Uterus (tissue), 4 donors: ENCODE data around the gene OR6Q1. TPM values are rescaled to one million over a fixed set of nuclear protein-coding genes. Genes with fewer than 3 reads are reported as not detected.

Experiments
- DNase-seq, 2 donors: peaks; one replicate each; pipeline ENCODE4 v3.0.0-alpha.2; 2019 to 2020
- H3K27ac ChIP-seq, 2 donors: fragments of 200-600 bp; sonication (generic); 1 replicate in 1 of 2; 2 replicates in 1 of 2; pipeline ENCODE4 v1.5.1; 2016 to 2018
- H3K27me3 ChIP-seq, 2 donors: fragments of 200-600 bp; sonication (generic); one replicate each; pipeline ENCODE4 v1.5.1; 2018 to 2019; ENCODE audit warnings: control low read depth in 1 of 2
- H3K36me3 ChIP-seq, 2 donors: fragments of 200-600 bp; sonication (generic); one replicate each; pipeline ENCODE4 v1.5.1; 2019; ENCODE audit warnings: control low read depth in 1 of 2
- H3K4me1 ChIP-seq, 2 donors: fragments of 200-600 bp; sonication (generic); one replicate each; pipeline ENCODE4 v1.5.1; 2018 to 2019; ENCODE audit warnings: control low read depth in 1 of 2
- H3K4me3 ChIP-seq, 2 donors: fragments of 200-600 bp; sonication (generic); 1 replicate in 1 of 2; 2 replicates in 1 of 2; pipeline ENCODE4 v1.5.1; 2018 to 2019; ENCODE audit warnings: mild to moderate bottlenecking in 1 of 2
- H3K9me3 ChIP-seq, 2 donors: fragments of 200-600 bp; sonication (generic); one replicate each; pipeline ENCODE4 v1.5.1; 2019; ENCODE audit warnings: control low read depth in 1 of 2
- POLR2A ChIP-seq, 2 donors: fragments of 450-650 bp; IDR thresholded peaks; one replicate each; pipeline ENCODE4 v1.6.1; 2016; ENCODE audit warnings: antibody characterized with exemption in 2 of 2, mild to moderate bottlenecking in 1 of 2, moderate library complexity in 1 of 2
- intact Hi-C: fragments of 100-400 bp; cut with DNase I; formaldehyde crosslinking; loops from one replicate; pipeline ENCODE4 v1.15.1; 2023; ENCODE audit warnings: low total_unique reads
- total RNA-seq, 4 donors: library from RNA; depleted of rRNA in 3 of 4; stranded (reverse); fragments of >200 nt in 3 of 4; gene quantifications; one replicate each; pipeline versions ENCODE4 v1.1.0 to v1.2.4, GENCODE V29; 2014 to 2023
- TF ChIP-seq, protein P1 (sequence below), 4 experiments: fragments of 200-600 bp in 2 of 4; fragments of 450-650 bp in 2 of 4; sonication (generic) in 2 of 4; IDR thresholded peaks; one replicate each; pipeline ENCODE4 v1.5.1; 2016 to 2019; ENCODE audit warnings: antibody characterized with exemption in 4 of 4, mild to moderate bottlenecking in 2 of 4, moderate library complexity in 1 of 4
- donor health status: DM: yes; HTN: yes; CAD: no.

OR6Q1 gene
- total RNA-seq, 4 donors from 2014 or later: not detected

DNA sequence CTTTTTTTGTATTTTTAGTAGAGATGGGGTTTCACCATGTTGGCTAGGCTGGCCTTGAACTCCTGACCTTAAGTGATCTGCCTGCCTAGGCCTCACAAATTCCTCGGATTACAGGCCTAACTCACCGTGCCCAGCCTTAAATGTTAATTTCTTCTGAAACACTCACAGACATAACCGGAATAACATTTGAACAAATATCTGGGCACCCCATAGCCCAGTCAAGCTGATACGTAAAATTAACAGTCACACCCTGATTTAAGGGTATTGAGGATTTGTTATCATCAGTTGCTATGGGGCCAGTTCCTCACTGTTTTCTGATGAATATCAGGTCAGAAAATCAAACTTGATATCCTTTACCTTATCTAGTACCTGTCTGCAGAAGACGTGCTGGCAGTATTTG, 30.1 kb upstream of the OR6Q1 start:
- intact Hi-C loops: no loop called here
- Histone ChIP-seq H3K36me3 (no peaks in the 10 kb centered on the region), H3K4me3 (no peak overlapping the region), H3K9me3 (no peaks in the 10 kb centered on the region), H3K4me1 (no peaks in the 10 kb centered on the region), H3K27ac (no peak overlapping the region), H3K27me3 (no peaks in the 10 kb centered on the region)
- no peak for TF ChIP-seq POLR2A (IDR thresholded peaks at IDR 0.05)
- TF ChIP-seq, protein P1, sequence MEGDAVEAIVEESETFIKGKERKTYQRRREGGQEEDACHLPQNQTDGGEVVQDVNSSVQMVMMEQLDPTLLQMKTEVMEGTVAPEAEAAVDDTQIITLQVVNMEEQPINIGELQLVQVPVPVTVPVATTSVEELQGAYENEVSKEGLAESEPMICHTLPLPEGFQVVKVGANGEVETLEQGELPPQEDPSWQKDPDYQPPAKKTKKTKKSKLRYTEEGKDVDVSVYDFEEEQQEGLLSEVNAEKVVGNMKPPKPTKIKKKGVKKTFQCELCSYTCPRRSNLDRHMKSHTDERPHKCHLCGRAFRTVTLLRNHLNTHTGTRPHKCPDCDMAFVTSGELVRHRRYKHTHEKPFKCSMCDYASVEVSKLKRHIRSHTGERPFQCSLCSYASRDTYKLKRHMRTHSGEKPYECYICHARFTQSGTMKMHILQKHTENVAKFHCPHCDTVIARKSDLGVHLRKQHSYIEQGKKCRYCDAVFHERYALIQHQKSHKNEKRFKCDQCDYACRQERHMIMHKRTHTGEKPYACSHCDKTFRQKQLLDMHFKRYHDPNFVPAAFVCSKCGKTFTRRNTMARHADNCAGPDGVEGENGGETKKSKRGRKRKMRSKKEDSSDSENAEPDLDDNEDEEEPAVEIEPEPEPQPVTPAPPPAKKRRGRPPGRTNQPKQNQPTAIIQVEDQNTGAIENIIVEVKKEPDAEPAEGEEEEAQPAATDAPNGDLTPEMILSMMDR (IDR thresholded peaks at IDR 0.05): no peak
- no peak for DNase-seq

DNA sequence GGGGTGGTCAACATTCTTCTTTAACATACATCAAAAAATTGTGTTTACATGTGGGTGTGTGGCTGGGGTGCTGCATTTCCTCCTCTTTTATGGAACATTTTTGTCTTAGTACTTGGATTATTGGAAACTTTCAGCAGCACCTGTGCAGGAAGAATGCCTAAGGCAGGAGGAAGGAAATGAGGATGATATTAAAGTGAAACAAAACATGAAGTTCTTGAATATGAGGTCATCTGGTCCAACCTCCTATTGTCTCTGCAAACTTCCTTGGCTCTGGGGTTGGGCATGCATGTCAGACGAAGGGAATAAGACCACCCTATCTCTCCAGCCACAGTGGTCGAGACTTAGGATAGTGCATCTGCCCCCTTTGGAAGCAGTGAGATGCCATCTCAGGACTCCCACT, 27.7 kb upstream of the OR6Q1 start:
- no peak for DNase-seq
- Histone ChIP-seq H3K27ac (no peak overlapping the region), H3K4me3 (no peak overlapping the region), H3K4me1 (no peaks in the 10 kb centered on the region), H3K27me3 (no peaks in the 10 kb centered on the region), H3K36me3 (no peaks in the 10 kb centered on the region), H3K9me3 (no peaks in the 10 kb centered on the region)
- intact Hi-C loops: no loop called here
- no peak for TF ChIP-seq POLR2A (IDR thresholded peaks at IDR 0.05)
- TF ChIP-seq, protein P1 (IDR thresholded peaks at IDR 0.05): no peak

DNA sequence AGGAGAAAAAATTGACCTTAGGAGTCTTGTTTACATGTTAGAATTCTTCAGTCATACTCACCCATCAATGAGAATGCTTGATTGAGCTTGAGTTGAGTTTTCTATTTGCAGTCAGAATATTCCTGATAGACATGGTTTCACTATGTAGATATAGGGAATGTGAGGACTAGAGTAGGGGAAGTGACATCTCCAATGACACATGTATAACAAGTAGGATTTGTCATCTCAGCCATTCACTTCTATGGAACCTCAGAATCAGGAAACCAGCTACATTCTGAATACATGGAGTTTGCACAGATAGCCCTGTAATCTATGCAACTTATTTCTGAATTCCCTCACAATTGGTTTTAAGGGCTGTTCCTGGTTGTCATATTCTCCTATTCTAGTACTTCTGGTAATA, 27.2 kb upstream of the OR6Q1 start:
- Histone ChIP-seq H3K9me3 (no peaks in the 10 kb centered on the region), H3K36me3 (no peaks in the 10 kb centered on the region), H3K4me1 (no peaks in the 10 kb centered on the region), H3K4me3 (no peak overlapping the region), H3K27ac (no peak overlapping the region), H3K27me3 (no peaks in the 10 kb centered on the region)
- intact Hi-C loops: no loop called here
- no peak for DNase-seq
- TF ChIP-seq, protein P1 (IDR thresholded peaks at IDR 0.05): no peak
- no peak for TF ChIP-seq POLR2A (IDR thresholded peaks at IDR 0.05)

DNA sequence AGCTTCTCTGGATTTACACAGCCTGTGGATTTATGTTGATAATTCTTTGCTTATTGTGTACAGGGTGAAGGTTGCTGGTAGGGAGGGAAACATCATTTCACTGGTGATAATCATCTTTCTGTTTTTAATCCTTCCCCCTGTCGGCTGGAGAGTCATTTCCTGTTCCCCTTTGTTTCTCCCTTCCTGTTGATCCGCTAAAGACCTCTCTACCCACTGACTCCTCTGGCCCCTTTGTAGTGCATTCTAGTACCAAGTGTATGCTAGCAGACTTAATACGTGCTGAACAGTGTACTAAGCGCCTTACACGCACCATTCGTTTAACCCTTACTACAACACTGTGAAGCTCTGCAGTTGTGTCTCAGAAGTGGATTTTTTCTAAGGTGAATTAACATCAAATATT, 26.1 kb upstream of the OR6Q1 start:
- Histone ChIP-seq H3K4me1 (no peaks in the 10 kb centered on the region), H3K9me3 (no peaks in the 10 kb centered on the region), H3K36me3 (no peaks in the 10 kb centered on the region), H3K27me3 (no peaks in the 10 kb centered on the region), H3K4me3 (no peak overlapping the region), H3K27ac (peak overlapping the region in 1 of 2 donors; percentile 49)
- TF ChIP-seq POLR2A (IDR thresholded peaks at IDR 0.05): no peak
- TF ChIP-seq, protein P1 (IDR thresholded peaks at IDR 0.05): no peak
- intact Hi-C loops: no loop called here
- DNase-seq: no peak

DNA sequence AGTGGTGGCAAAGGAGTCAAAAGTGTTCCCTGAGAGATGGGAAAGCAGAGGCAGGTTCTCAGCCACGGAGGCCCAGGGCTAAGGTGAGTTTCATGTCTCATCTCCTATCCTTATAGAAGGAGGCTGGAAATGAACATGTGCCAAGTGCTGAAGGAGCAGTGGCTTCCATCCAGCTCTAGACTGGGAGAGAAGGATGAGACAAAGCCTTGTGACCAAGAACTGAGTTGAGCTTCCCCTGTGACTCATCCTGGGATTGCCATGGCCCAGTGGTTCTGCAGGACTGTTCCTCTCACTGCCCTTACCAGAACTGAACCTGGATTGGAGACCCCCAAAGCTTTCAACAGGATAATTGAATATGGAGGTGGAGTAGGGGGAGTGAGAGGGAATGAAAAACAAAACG, 23.8 kb upstream of the OR6Q1 start:
- Histone ChIP-seq H3K9me3 (no peaks in the 10 kb centered on the region), H3K4me3 (no peak overlapping the region), H3K27ac (no peak overlapping the region), H3K36me3 (no peaks in the 10 kb centered on the region), H3K4me1 (no peaks in the 10 kb centered on the region), H3K27me3 (no peaks in the 10 kb centered on the region)
- DNase-seq: no peak
- TF ChIP-seq, protein P1 (IDR thresholded peaks at IDR 0.05): no peak
- no peak for TF ChIP-seq POLR2A (IDR thresholded peaks at IDR 0.05)
- intact Hi-C loops: no loop called here
